Mammary epithelial cell (primary cell): Measurements from ENCODE around the gene MYO7A.

Source experiments
- EZH2 ChIP-seq: IDR thresholded peaks from 2 replicates; pipeline ENCODE4 v1.6.1; 2012; ENCODE audit warnings: low read length, inconsistent platforms, borderline replicate concordance
- TF ChIP-seq, protein P1 (sequence below), 2 donors: IDR thresholded peaks in 1 of 2; conservative IDR thresholded peaks in 1 of 2; 2 replicates each; pipeline ENCODE4 v1.5.1; 2011 to 2012; ENCODE audit warnings: inconsistent platforms in 2 of 2, low read length in 2 of 2, mild to moderate bottlenecking in 2 of 2, control low read depth in 1 of 2, low read depth in 1 of 2; ENCODE audit not compliant: insufficient read depth in 1 of 2; ENCODE audit errors: extremely low read depth in 1 of 2

DNA sequence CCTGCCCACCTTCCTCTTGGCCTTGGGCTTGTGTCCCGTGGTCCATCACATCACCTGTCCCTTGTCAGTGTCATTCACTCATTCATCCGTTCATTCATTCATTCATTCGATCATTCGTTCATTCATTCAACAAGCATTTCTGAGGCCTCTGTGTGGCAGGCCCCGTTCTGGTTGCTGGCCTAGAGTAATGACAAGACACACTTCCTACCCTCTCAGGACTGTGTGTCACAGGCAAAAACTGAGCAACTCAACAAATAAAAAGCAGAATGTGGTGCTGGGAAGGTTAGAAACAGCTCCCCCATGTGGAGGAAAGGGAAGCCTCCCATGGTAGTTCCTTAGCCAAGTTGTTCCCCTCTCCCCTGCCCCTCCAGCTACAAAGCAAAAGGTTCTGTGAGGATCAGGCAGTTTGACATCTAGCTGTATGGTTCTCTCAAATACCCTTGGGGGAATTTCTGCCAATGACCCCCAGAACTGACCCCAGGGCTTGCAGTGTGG lies 27.0 kb upstream of the MYO7A start:
- TF ChIP-seq, protein P1, sequence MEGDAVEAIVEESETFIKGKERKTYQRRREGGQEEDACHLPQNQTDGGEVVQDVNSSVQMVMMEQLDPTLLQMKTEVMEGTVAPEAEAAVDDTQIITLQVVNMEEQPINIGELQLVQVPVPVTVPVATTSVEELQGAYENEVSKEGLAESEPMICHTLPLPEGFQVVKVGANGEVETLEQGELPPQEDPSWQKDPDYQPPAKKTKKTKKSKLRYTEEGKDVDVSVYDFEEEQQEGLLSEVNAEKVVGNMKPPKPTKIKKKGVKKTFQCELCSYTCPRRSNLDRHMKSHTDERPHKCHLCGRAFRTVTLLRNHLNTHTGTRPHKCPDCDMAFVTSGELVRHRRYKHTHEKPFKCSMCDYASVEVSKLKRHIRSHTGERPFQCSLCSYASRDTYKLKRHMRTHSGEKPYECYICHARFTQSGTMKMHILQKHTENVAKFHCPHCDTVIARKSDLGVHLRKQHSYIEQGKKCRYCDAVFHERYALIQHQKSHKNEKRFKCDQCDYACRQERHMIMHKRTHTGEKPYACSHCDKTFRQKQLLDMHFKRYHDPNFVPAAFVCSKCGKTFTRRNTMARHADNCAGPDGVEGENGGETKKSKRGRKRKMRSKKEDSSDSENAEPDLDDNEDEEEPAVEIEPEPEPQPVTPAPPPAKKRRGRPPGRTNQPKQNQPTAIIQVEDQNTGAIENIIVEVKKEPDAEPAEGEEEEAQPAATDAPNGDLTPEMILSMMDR (conservative IDR thresholded peaks at IDR 0.05 in 1 of 2, IDR thresholded peaks at IDR 0.05 in 1 of 2; ENCODE audit: extremely low read depth in 1 of 2, insufficient read depth in 1 of 2, low read depth in 1 of 2, low read length in 2 of 2), result peak; percentile 57 to 58
- TF ChIP-seq EZH2, result no peak
